A549 (cell line): ENCODE measurements around the gene SPOCK2.

Experiments used
- POLR2A ChIP-seq: IDR thresholded peaks from 2 replicates; pipeline ENCODE4 v1.6.1; 2012; ENCODE audit warnings: mild to moderate bottlenecking, low read length
- RNF2 ChIP-seq: fragments of 200-600 bp; sonication (generic); IDR thresholded peaks from 2 replicates; pipeline ENCODE4 v1.6.1; 2016; ENCODE audit warnings: low read depth, mild to moderate bottlenecking, antibody characterized with exemption, moderate library complexity, borderline replicate concordance
- TF ChIP-seq, protein P1 (sequence below): fragments of >200 bp; sonication (Bioruptor Twin); formaldehyde crosslinking; IDR thresholded peaks from 3 replicates; pipeline ENCODE4 v1.5.1; 2016

- no peak for TF ChIP-seq RNF2
- no peak for TF ChIP-seq POLR2A
- TF ChIP-seq, protein P1, sequence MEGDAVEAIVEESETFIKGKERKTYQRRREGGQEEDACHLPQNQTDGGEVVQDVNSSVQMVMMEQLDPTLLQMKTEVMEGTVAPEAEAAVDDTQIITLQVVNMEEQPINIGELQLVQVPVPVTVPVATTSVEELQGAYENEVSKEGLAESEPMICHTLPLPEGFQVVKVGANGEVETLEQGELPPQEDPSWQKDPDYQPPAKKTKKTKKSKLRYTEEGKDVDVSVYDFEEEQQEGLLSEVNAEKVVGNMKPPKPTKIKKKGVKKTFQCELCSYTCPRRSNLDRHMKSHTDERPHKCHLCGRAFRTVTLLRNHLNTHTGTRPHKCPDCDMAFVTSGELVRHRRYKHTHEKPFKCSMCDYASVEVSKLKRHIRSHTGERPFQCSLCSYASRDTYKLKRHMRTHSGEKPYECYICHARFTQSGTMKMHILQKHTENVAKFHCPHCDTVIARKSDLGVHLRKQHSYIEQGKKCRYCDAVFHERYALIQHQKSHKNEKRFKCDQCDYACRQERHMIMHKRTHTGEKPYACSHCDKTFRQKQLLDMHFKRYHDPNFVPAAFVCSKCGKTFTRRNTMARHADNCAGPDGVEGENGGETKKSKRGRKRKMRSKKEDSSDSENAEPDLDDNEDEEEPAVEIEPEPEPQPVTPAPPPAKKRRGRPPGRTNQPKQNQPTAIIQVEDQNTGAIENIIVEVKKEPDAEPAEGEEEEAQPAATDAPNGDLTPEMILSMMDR, result no peak
Observed at GRCh38 chr10:72076756-72077155, 11.6 kb downstream of the SPOCK2 start.
